Measurements from ENCODE around the gene MCFD2.

GRCh38 chr2:46915811-46916630, 415 bp upstream of the MCFD2 start:
- TF ChIP-seq CTCF (IDR thresholded peaks at IDR 0.05) = no peak
- no peak for TF ChIP-seq EZH2 (IDR thresholded peaks at IDR 0.05; ENCODE audit: borderline replicate concordance, insufficient read depth, low read depth, low read length, poor library complexity, severe bottlenecking)

Measured in B cell (primary cell).